K562 (cell line): Measurements from ENCODE around the gene MYL12A. TPM values are rescaled to one million over a fixed set of nuclear protein-coding genes. Genes with fewer than 3 reads are reported as not detected.

Source experiments
- BMI1 ChIP-seq: fragments of 150-350 bp; IDR thresholded peaks from 2 replicates; pipeline ENCODE4 v1.6.1; 2014; ENCODE audit warnings: low read length
- CGGBP1 ChIP-seq: fragments of 250-450 bp; sonication (Bioruptor Pico); IDR thresholded peaks from 2 replicates; pipeline ENCODE4 v1.9.0; 2021; ENCODE audit warnings: mild to moderate bottlenecking
- CREM ChIP-seq: IDR thresholded peaks from 2 replicates; pipeline ENCODE4 v1.6.1; 2014; ENCODE audit warnings: antibody characterized with exemption, low read depth
- ETS2 ChIP-seq: IDR thresholded peaks from 2 replicates; pipeline ENCODE4 v1.6.1; 2016; ENCODE audit warnings: borderline replicate concordance, missing genetic modification characterization, mild to moderate bottlenecking, moderate library complexity, missing compliant biosample characterization; ENCODE audit not compliant: poor library complexity, severe bottlenecking
- FOSL1 ChIP-seq: fragments of 200-800 bp; sonication (Bioruptor generic); conservative IDR thresholded peaks from 2 replicates; pipeline ENCODE4 v1.6.1; 2016; ENCODE audit warnings: missing genetic modification characterization, missing compliant biosample characterization
- KLF13 ChIP-seq: fragments of 450-650 bp; IDR thresholded peaks from 2 replicates; pipeline ENCODE4 v1.6.1; 2016; ENCODE audit warnings: missing genetic modification characterization, low read depth, mild to moderate bottlenecking, missing compliant biosample characterization, moderate library complexity, borderline replicate concordance
- NCOA4 ChIP-seq: fragments of 450-650 bp; IDR thresholded peaks from 2 replicates; pipeline ENCODE4 v1.6.1; 2018; ENCODE audit warnings: mild to moderate bottlenecking; ENCODE audit not compliant: partially characterized antibody
- NFATC3 ChIP-seq: fragments of 450-650 bp; IDR thresholded peaks from 2 replicates; pipeline ENCODE4 v1.6.1; 2017; ENCODE audit warnings: mild to moderate bottlenecking
- PREB ChIP-seq: sonication (generic); formaldehyde crosslinking; IDR thresholded peaks from 2 replicates; pipeline ENCODE4 v1.8.1; 2023; ENCODE audit warnings: mild to moderate bottlenecking, missing genetic modification reagents
- SPI1 ChIP-seq: IDR thresholded peaks from 2 replicates; pipeline ENCODE4 v1.6.1; 2011; ENCODE audit warnings: low read depth, low read length, control low read depth, borderline replicate concordance
- TFAM ChIP-seq: fragments of 250-450 bp; sonication (Bioruptor Pico); conservative IDR thresholded peaks from 2 replicates; pipeline ENCODE4 v1.5.0; 2021; ENCODE audit warnings: mild to moderate bottlenecking, moderate library complexity
- ZBTB34 ChIP-seq: fragments of 250-450 bp; sonication (Bioruptor Pico); IDR thresholded peaks from 2 replicates; pipeline ENCODE4 v1.8.0; 2021; ENCODE audit warnings: mild to moderate bottlenecking, moderate library complexity
- ZNF277 ChIP-seq: fragments of 250-450 bp; sonication (Bioruptor Pico); IDR thresholded peaks from 2 replicates; pipeline ENCODE4 v1.8.0; 2022; ENCODE audit warnings: inconsistent platforms, mild to moderate bottlenecking, moderate library complexity, borderline replicate concordance
- ZNF507 ChIP-seq: conservative IDR thresholded peaks from 2 replicates; pipeline ENCODE4 v1.6.1; 2017; ENCODE audit warnings: missing genetic modification characterization, missing compliant biosample characterization
- polyA plus RNA-seq, 8 experiments: library from polyadenylated mRNA; depleted of rRNA in 4 of 8; stranded (reverse) in 5 of 8; unstranded in 3 of 8; fragments of >200 nt; fragmentation: Nextera tagmentation in 2 of 8; fragmentation: Illumina TruSeq in 1 of 8; extraction: Ambion mirVana in 2 of 8; extraction: Trizol in 1 of 8; gene quantifications; 2 replicates each; pipeline versions ENCODE4 v1.2.1 to v1.2.3, GENCODE V29; 2011 to 2014; ENCODE audit warnings: inconsistent platforms in 1 of 8, missing spikeins in 1 of 8
- total RNA-seq, 7 experiments: library from RNA; depleted of rRNA in 6 of 7; stranded (reverse); fragments of >200 nt in 6 of 7; fragmentation: Illumina TruSeq in 2 of 7; extraction: Trizol in 2 of 7; gene quantifications; 2 replicates each; pipeline versions ENCODE4 v1.2.1 to v1.2.3, GENCODE V29; 2011 to 2021; ENCODE audit warnings: low replicate concordance in 1 of 7

Gene MYL12A
- total and polyA plus RNA-seq, 9 of the 15 experiments (the other 6 are each of a cell fraction or from before 2014, with no cell fraction given): 308 to 1,031 (median 559) TPM

GRCh38 chr18:3255611-3256165, 8.1 kb downstream of the MYL12A start (continued):
- TF ChIP-seq ZBTB34 (CRISPR knock-in tag) (0 out of 2 replicates have a peak, but pooled peaks have one; percentile 3), ETS2 (tag) (no peak), ZNF507 (tag) (no peak), SPI1 (peak; percentile 34; the same call in 1 of the 2 replicates), NFATC3 (no peak), TFAM (CRISPR knock-in tag) (no peak), ZNF277 (no peak), CREM (no peak), FOSL1 (tag) (no peak), NCOA4 (no peak), CGGBP1 (no peak), PREB (0 out of 2 replicates have a peak, but pooled peaks have one; percentile 22), KLF13 (no peak), BMI1 (no peak)
